Subcutaneous adipose tissue (tissue), 4 donors: ENCODE measurements around the gene MLIP. TPM values are rescaled to one million over a fixed set of nuclear protein-coding genes. Genes with fewer than 3 reads are reported as not detected.

ENCODE experiments used
- total RNA-seq, 4 donors: library from RNA; depleted of rRNA; stranded (reverse); fragments of >200 nt; gene quantifications; one replicate each; pipeline ENCODE4 v1.1.0, GENCODE V29; 2016
- TF ChIP-seq, protein P1 (sequence below): fragments of 450-650 bp; IDR thresholded peaks from one replicate; pipeline ENCODE4 v1.5.1; 2016; ENCODE audit warnings: low read depth, mild to moderate bottlenecking, control low read depth, antibody characterized with exemption, moderate library complexity

MLIP gene
- total RNA-seq, 4 donors from 2014 or later, result 0.51 to 10.1 (median 4.6) TPM

DNA sequence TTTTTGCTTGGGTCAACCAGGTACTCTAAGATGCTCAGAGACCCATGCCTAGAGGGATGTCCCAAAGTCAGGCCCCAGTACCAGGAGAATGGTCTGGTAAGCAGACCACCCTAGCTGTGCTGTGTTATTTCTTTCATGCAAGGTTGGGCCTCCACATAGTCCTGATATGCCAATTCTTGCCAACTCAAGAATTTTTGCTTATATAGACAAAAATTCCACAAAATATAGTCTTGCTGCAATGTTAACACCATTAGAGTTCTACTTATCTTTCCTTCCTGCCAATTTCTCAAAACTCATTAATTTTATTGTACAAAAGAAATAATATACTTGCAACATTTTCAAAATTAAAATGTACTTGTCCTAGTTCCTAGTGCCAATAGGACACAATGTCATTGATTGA, 163.1 kb downstream of the MLIP start:
- TF ChIP-seq, protein P1, sequence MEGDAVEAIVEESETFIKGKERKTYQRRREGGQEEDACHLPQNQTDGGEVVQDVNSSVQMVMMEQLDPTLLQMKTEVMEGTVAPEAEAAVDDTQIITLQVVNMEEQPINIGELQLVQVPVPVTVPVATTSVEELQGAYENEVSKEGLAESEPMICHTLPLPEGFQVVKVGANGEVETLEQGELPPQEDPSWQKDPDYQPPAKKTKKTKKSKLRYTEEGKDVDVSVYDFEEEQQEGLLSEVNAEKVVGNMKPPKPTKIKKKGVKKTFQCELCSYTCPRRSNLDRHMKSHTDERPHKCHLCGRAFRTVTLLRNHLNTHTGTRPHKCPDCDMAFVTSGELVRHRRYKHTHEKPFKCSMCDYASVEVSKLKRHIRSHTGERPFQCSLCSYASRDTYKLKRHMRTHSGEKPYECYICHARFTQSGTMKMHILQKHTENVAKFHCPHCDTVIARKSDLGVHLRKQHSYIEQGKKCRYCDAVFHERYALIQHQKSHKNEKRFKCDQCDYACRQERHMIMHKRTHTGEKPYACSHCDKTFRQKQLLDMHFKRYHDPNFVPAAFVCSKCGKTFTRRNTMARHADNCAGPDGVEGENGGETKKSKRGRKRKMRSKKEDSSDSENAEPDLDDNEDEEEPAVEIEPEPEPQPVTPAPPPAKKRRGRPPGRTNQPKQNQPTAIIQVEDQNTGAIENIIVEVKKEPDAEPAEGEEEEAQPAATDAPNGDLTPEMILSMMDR, result no peak

DNA sequence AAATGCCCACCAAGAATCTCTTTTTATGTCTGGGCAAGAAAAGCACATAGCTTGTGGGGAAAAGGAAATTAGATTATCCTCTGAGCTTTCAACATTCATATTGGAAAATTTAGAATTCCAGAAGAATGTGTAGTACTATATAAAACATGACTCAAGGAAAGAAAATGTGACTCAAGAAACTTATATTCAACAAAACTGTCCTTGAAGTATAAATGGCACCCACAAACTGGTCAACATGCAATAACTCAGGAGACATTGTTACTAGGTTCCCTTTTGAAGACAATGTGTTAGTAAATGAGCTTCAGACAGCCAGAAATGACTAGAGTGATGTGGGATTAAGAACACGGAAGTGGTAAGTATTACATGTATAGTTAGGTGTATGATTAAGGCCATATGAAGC, 170.9 kb downstream of the MLIP start:
- TF ChIP-seq, protein P1, result no peak

DNA sequence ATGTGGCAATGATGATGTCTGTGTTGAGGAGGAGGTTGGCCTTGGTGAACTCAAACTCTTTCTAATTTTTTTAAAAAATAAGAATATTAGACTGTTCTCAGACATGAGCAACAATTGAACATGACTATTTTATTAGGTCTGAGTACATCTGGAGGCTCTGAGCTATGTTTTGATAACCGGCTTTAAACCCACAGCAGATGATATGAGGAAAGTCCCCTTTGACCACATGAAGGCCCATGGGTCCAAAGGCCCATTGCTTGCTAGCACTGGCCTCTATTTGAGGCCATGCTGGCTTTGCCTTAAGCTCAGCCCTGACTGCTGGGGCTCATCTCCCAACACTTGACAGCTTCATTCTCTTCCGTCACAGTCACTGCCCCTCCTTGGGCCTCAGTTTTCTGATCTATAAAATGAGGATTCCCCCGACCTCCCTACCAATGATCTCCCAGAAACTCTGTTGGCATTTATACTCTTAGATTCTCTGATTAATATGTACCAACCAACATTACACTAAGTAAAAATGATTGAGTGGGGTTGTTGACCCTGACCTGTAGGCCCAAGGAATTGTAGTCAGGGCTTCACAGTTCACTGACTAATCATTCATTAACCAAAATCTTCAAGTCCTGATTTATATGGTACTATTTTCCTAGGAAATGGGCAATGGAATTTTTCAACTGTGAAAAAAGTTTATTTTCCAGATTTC, 173.1 kb downstream of the MLIP start:
- TF ChIP-seq, protein P1, result no peak

DNA sequence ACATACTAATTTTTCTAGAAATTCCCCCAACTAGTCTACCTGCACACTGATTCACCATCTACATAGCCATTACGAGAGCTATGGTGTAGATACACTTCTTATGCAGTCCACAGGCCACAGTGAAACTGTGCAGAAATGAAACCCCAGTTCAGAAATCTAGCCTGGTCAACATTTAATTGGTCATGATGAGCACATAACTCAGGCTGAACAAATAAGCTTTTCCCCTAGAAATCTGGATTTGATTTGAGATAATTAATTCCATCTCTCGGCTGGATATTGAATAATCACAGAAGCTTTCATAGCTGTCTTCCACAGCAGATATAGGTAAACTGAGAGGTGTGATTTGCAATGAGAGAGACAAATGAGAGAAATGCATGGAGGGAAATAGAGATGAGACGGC, 174.4 kb downstream of the MLIP start:
- TF ChIP-seq, protein P1, result no peak

DNA sequence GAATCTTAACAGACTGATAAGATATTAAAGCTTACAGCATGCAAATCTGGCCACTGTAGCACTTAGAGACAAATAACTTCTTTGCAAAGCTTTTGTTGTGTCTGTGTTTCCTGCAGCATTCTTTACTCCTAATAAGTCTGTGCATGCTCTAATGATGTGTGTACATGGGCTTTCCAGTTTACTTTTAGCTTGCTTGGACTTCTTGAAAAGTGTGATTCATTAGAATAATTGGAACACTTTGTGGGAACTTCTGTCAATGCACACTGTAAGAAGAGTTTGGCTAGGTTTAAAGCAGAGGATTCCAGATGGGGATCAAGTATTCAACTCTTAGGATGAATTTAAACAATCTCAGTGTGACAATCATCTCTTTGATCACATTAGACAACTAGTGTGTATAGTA, 174.9 kb downstream of the MLIP start:
- TF ChIP-seq, protein P1, result no peak

DNA sequence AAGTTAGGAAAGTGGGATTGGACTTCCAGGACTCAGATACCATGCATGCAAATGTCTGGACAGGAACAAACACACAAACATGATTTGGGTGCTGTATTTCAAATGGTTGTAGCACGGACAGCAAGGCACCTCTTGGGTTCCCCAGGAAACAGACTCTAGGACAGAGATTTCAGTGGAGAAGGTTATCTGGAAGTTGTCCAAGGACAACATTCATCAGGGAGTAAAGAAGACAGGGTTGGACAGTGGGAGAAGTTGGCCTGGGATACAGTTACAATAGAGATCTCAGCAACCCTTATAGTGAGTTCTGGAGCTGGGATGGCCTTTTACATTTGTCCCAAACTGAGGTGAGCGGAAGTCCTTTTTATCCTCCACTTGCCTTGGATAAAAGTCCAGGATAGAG, 177.2 kb downstream of the MLIP start:
- TF ChIP-seq, protein P1, result no peak

DNA sequence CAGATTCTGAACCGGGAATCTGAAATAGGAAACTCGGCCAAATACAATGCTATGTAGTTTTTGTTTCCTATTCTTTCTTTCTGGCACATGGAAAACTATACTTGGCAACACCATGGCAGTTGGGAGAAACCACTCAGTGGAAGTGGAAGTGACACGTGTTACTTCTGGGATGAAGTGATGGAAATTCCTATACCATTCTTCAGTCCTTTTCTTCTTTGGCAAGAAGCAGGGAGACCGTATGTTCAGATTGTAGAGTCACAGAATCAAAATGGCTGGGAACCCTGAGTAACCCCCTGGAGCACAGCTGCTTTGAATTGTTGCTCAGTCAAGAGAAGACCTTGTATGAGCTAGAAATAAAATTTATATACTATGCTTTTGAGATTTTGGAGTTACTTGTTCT, 178.2 kb downstream of the MLIP start:
- TF ChIP-seq, protein P1, result no peak
